Stimulated activated naive CD4-positive, alpha-beta T cell (primary cell): Measurements from ENCODE around the gene GPR22.
A peak's percentile ranks its signal among the peaks of the same experiment; 100 is the strongest.

Source experiments
- DNase-seq, 6 experiments: peaks; one replicate each; lab custom pipeline; 2025; lab: John Stamatoyannopoulos, UW

Gene GPR22

GRCh38 chr7:107469929-107470328, at the start of gene GPR22:
Gene GPR22 (plus strand): TSS chr7:107470057. CDS start chr7:107474061, 4,004 bp downstream.
- no peak for DNase-seq

GRCh38 chr7:107427462-107427861, 42.4 kb upstream of the GPR22 start:
- DNase-seq = no peak

GRCh38 chr7:107428642-107429041, 41.2 kb upstream of the GPR22 start:
- DNase-seq = no peak

- DNase-seq = no peak
Measured at GRCh38 chr7:107430057-107430456, 39.8 kb upstream of the GPR22 start.

DNA sequence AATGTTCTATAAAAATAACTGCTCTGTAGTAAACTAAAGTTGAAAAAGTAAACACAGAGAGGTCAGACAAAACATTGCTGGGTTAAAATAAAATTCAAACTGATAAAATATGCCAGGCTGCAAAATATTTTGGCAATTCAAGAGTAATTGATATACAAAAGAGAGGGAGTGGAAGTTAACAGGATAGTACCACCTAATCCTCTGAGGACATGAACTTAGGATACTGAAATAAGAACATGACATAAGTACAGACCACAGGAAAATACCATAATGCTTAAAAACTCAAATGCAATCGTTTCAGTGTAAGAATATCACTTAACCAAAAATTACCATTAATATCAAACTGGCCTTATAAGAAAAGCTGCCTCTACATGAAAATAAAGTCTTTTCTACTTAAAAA, 37.6 kb upstream of the GPR22 start:
- DNase-seq = no peak

- no peak for DNase-seq
Measured at GRCh38 chr7:107435749-107436148, 34.1 kb upstream of the GPR22 start.

- DNase-seq = no peak
Measured at GRCh38 chr7:107439025-107439424, 30.8 kb upstream of the GPR22 start.

- no peak for DNase-seq
Measured at GRCh38 chr7:107441581-107442422, 28.1 kb upstream of the GPR22 start.

DNA sequence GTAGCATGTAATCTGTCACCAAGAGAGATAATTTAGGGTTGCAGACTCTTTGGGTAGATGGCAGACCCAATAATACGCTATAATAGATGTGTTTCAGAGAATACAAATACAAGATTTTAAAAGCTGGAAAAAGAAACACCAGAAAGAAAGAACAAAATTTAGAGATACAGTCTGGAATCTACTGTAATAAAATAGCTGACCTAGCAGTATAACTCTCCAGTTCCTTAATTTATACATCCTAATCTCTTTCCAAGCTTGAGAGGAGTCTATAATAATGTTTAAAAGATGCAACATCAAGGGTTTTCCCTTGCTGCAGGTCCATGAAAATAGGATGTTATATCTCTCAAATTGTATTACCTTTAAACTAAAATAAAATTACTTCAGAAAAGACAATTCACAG, 27.2 kb upstream of the GPR22 start:
- no peak for DNase-seq

GRCh38 chr7:107446531-107446930, 23.3 kb upstream of the GPR22 start:
- no peak for DNase-seq

GRCh38 chr7:107446988-107447387, 22.9 kb upstream of the GPR22 start:
- DNase-seq = no peak

- DNase-seq = no peak
Measured at GRCh38 chr7:107450970-107451369, 18.9 kb upstream of the GPR22 start.

DNA sequence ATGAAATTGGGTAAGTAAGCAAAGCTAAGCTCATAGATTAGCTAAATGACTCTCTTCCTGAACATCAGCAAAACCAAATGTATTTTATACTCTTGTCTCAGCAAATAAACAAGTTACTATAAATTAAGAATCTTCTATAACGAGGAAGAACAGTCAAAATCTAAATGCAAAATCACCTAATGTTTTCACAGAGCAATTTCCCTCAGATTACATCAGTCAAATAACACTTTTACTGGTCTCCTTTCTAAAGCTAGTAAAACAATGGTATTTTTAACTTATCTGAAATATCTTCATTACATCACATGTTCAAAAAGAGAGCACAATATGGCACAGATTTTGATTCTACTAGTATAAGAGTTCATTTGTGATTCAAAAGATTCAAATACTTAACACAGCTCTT, 16.5 kb upstream of the GPR22 start:
- DNase-seq = no peak

DNA sequence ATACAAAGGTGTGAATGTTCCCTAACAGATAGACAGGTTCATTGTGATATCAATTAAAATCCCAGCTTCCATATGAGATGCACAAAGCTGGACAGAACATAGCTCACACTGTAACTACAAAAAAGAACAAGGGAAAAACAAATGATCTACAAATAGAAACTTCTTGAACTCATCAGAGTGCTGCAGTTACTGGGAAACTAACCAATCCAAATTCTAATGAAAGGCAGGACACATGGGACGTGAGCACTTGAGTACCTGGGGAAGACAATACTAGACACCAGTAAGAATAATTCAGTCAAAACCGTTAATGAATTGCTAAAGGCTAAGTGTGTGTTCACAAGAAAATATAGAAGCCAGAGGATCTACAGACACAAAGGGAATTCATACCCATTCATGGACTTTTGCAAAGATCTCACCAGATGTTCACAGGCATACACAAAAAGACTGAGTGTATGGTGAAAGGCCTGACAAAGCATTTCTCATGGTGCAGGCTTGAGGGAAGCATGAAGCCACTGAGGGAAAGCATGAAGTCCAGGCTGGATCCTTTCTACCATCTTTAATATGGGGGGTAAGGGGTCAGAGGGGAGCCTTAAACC, 7.8 kb upstream of the GPR22 start:
- DNase-seq = no peak

DNA sequence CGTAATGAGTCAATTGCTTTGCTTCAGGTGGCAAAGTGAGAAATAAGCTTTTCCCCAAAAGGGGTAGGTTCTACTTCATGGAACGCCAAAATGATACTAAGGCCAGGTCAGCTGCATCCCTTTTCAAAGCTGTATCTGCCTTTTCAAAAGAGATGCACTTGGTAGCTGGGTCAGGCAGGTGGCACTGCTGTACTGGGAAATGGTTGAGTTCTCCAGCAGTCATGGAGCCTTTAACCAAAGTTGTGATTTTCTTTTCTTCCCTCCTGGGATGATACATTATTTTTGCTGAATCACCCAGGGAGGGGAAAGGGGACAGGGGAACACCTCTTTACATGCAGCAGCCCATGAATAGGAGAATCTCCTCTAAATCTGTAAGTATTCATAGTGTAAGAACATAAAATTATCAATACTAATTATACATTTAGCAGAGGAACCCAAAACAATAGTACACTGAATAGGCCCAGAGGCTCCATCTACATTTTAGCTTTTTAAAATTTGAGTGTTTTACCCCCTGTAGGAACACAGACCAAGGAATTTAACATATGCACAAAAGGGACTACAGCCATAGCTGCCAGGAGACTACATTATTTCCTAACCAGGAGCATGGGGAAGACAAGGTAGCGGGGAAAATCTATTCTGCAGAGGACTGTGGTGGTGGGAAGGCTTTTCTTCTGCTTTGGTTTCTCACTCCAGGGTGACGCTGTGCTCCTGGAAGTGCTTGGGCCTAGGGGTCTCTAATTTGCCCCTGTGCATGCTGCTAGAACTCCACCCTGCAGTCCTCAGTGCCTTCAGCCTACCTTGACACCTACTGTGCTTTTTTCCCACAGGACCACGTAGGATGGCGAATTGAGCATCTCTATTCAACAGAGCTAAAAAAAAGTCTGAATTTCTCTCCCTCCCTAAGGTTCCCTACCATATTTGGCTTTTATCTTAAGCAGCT, 6.4 kb upstream of the GPR22 start:
- peak; percentile 1 to 54 (median 24) for DNase-seq

GRCh38 chr7:107464666-107465226, 5.1 kb upstream of the GPR22 start:
- no peak for DNase-seq

DNA sequence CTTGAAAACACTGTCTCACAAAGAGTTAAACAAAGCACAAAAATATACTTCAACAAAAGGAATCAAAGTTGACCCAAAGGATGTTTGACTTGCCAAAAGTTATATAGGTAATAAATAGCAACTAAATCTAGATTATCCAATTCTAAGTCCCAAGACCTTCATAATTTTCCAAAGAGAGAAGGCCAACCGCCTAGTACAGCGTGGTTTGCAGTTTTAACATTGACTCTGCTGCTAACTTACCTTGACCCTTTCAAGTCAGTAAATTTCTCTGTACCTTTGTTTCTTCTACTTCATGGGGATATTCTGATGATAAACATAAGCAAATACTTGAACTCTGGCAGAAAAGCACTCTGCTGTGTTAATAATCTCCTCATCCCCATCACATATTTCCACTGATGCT, 1.9 kb upstream of the GPR22 start:
- no peak for DNase-seq

DNA sequence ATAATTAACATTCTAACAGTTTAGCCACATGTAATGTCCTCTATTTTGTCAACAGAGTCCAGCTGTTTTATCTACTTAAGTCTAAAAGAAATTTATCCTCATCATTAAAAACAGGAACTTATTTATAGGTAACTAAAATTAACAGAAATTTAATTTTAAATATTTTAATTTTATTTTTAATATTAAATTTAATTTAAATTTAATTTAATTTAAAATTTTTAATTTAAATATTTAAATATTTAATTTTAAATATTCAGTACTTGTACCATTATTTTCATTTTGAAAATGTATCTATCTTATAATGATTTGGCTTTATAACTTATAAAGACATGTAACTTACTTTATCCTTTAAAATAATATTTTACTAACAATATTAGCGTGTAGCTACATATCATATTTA, 1.0 kb upstream of the GPR22 start:
- DNase-seq = no peak

DNA sequence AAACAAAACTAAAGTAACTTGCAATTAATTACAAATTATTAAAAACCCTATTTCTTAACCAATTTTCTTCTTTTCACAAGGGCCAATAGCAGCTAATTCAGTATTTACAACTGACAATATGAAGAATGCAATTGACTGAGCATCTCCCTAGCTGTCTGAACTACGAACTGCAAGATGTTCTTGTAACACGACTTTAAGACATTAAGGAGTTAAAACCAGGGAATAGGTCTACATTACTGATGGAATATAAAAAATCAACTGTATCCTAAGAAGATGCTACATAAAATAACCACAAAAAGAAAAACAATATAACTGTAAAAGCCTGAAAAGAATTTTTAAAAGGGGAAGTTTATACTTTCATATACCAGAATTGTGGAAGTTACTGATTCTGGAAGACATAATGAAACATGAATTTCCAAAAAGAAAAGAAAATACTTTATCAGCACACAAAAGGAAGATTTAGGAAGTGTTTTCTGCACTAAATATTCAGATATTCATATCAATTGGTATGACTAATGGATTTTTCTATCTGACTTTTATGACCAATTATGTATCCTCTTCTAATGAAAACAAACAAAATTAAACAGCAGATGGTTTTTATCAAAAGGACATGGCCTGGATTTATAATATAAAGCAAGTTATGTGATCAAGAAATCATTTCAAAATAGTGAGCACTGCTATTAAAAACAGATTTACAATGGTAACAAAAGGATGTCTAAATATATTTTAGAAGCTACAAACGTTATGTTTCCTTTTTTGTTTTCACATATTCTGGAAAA, 1.6 kb downstream of the GPR22 start:
- no peak for DNase-seq

- DNase-seq = no peak
Measured at GRCh38 chr7:107472116-107472515, 2.3 kb downstream of the GPR22 start.

- no peak for DNase-seq
Measured at GRCh38 chr7:107474104-107474521, 4.3 kb downstream of the GPR22 start.
